RWPE2 (cell line): ENCODE data around the gene SMTN.
"Not testable (repeated sequence)": the region's sequence is repeated elsewhere in the genome, so short reads cannot be mapped to it uniquely, and the experiment has no call there.

Experiments used
- ATAC-seq: fragments of 200-7000 bp; cut with Tn5 transposase; 3 replicates; pipeline ENCODE4 v1.9.1; 2021; ENCODE audit warnings: low read depth
- DNase-seq: peaks from one replicate; pipeline ENCODE4 v3.0.0-alpha.2; 2020; ENCODE audit warnings: low spot score
- H3K27ac ChIP-seq: fragments of 450-650 bp; 2 replicates; pipeline ENCODE4 v1.5.1; 2017; ENCODE audit warnings: mild to moderate bottlenecking; ENCODE audit not compliant: poor library complexity, severe bottlenecking
- H3K27me3 ChIP-seq: fragments of 250-450 bp; sonication (Bioruptor Pico); 2 replicates; pipeline ENCODE4 v1.5.1; 2021; ENCODE audit warnings: mild to moderate bottlenecking, moderate library complexity; ENCODE audit not compliant: insufficient read depth, poor library complexity, severe bottlenecking
- H3K36me3 ChIP-seq: fragments of 250-450 bp; sonication (Bioruptor Pico); 2 replicates; pipeline ENCODE4 v1.5.1; 2020; ENCODE audit warnings: low read depth, mild to moderate bottlenecking, moderate library complexity
- H3K4me1 ChIP-seq: fragments of 250-450 bp; sonication (Bioruptor Pico); 2 replicates; pipeline ENCODE4 v1.5.1; 2021; ENCODE audit warnings: mild to moderate bottlenecking, moderate library complexity; ENCODE audit not compliant: insufficient read depth, poor library complexity, severe bottlenecking
- H3K4me3 ChIP-seq: fragments of 250-450 bp; sonication (Bioruptor Pico); 2 replicates; pipeline ENCODE4 v1.5.1; 2021; ENCODE audit warnings: mild to moderate bottlenecking, moderate library complexity; ENCODE audit not compliant: severe bottlenecking
- H3K9me3 ChIP-seq: fragments of 250-450 bp; sonication (Bioruptor Pico); 2 replicates; pipeline ENCODE4 v1.5.1; 2021; ENCODE audit warnings: mild to moderate bottlenecking, moderate library complexity; ENCODE audit not compliant: severe bottlenecking
- TF ChIP-seq, protein P1 (sequence below): fragments of 450-650 bp; IDR thresholded peaks from one replicate; pipeline ENCODE4 v1.5.1; 2017; ENCODE audit warnings: mild to moderate bottlenecking, moderate library complexity; ENCODE audit not compliant: poor library complexity, severe bottlenecking

SMTN gene

DNA sequence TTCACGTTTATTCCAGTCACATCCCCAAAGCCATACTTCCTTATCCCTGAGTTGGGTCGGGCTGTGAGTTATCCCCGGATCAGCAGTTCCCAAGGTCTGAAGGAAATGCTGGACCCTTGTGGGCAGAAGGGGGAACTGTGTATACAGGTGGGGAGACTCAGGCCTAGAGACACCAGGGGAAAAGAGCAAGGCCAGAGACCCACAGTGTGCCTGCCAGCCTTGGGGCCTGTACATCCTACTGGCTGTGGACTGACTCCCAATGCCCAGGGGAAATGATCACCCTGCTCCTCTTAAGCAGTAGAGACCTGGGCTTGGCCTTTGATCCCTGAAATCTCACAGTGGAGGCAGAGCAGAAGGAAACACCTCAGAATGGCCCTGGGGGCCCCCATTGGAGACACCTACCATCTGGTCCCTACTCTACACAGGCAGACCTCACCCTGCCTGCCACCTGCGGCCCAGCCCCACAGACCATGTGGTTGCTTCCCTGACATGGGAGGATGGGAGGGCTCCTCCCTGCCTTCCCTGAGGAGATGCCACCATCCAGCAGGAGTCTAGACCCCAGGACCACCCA, 25.0 kb downstream of the SMTN start:
- DNase-seq: peak; percentile 54
- peak; percentile 20 for ATAC-seq
- Histone ChIP-seq H3K4me3 (no peak overlapping the region), H3K4me1 (peaks cover 6% of the 10 kb centered on the region), H3K27me3 (no peaks in the 10 kb centered on the region), H3K27ac (no peak overlapping the region), H3K9me3 (no peaks in the 10 kb centered on the region), H3K36me3 (peaks cover 19% of the 10 kb centered on the region)
- TF ChIP-seq, protein P1, sequence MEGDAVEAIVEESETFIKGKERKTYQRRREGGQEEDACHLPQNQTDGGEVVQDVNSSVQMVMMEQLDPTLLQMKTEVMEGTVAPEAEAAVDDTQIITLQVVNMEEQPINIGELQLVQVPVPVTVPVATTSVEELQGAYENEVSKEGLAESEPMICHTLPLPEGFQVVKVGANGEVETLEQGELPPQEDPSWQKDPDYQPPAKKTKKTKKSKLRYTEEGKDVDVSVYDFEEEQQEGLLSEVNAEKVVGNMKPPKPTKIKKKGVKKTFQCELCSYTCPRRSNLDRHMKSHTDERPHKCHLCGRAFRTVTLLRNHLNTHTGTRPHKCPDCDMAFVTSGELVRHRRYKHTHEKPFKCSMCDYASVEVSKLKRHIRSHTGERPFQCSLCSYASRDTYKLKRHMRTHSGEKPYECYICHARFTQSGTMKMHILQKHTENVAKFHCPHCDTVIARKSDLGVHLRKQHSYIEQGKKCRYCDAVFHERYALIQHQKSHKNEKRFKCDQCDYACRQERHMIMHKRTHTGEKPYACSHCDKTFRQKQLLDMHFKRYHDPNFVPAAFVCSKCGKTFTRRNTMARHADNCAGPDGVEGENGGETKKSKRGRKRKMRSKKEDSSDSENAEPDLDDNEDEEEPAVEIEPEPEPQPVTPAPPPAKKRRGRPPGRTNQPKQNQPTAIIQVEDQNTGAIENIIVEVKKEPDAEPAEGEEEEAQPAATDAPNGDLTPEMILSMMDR: peak; percentile 20

DNA sequence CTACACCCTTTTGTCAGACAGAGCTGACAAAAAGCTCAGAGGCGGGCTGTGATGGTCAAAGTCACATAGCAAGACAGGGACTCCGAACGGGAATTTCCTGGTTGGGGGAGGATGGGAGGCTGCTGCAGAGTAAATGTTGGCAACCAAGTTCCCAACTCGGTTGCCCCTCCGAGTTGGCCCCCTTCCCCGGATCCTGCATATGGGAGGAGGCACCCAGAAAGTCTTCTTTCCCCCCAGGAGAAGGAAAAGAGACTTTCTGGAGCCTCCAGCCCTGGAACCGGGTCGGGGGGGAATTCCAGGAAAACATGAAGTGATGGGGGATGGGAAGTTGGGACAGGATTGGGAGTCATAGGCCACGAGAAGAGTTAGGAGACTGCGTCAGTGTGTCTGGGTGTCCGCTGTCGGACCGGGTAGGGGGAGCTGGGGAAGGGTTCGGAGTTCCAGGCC, 25.6 kb downstream of the SMTN start:
- H3K4me1 ChIP-seq: peaks cover 6% of the 10 kb centered on the region
- no peaks in the 10 kb centered on the region for H3K9me3 ChIP-seq
- ATAC-seq (no peak), DNase-seq (no peak)
- peaks cover 16% of the 10 kb centered on the region for H3K36me3 ChIP-seq
- H3K27ac ChIP-seq: peak overlapping the region; percentile 7
- TF ChIP-seq, protein P1: no peak
- H3K4me3 ChIP-seq: peak overlapping the region; percentile 37
- H3K27me3 ChIP-seq: no peaks in the 10 kb centered on the region

DNA sequence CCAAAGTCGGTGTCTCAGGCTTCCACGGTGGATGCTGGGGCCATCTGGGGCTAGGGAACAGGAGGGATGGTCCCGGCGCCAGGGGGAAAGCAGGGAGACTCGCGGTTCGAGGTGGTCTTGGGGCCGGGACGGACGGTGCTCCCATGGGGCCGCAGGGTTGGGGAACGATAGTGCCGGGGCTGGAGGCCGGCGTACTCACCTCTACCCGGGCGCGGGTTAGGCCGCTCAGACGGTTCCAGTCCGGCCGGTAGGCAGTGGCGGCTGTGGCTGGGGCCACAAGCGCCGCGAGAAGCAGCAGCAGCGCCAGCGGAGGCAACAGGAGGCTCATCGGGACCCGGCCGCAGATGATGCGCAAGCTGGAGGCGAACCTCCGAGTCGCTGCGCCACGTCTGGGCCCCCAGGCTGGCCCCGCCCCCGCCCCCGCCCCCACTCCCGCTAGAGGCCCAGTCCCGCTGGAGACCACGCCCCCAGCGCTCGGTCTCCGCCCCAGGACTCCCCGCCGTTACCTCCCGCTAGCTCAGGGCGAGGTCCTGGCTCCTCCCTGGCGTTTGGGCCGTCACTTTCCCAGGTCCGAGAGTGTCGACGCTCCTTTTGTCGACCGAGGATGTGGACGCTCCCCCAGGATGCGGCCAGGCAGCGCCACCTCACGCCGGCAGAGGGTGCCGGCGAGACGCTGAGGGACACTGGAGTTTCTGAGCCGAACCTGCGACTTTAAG, 26.2 kb downstream of the SMTN start, which contains the start of gene SELENOM:
SELENOM (minus strand) TSS at position 391 of the 716 bp plus-strand sequence; CDS start at position 328, 63 bp downstream.
- peaks cover 6% of the 10 kb centered on the region for H3K4me1 ChIP-seq
- no peaks in the 10 kb centered on the region for H3K9me3 ChIP-seq
- H3K36me3 ChIP-seq: peaks cover 10% of the 10 kb centered on the region
- peak; percentile 95 for DNase-seq
- H3K27ac ChIP-seq: peak within 1 kb of the TSS; percentile 7
- peak; percentile 95 for ATAC-seq
- TF ChIP-seq, protein P1: peak; percentile 97
- H3K27me3 ChIP-seq: no peaks in the 10 kb centered on the region
- H3K4me3 ChIP-seq: peak within 1 kb of the TSS; percentile 37

DNA sequence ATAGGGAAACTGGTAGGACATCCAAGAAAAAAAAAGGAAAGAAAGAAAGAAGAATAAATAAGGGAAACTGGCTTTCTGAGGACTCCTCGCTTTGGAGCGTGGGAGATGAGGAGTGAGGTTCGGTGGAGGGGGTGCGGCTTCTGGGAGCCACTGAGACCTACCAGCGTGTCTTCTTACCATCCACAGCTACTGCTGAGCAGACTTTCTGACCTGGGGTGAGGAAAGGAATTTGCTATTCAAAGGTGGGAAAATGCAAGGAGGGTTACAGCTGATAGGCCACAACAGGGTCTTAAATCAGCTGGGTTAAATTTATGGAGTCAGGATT, 26.7 kb downstream of the SMTN start:
- Histone ChIP-seq H3K4me3 (peak overlapping the region; percentile 19), H3K27me3 (no peaks in the 10 kb centered on the region), H3K36me3 (peaks cover 5% of the 10 kb centered on the region), H3K4me1 (peaks cover 6% of the 10 kb centered on the region), H3K9me3 (no peaks in the 10 kb centered on the region), H3K27ac (no peak overlapping the region)
- DNase-seq (no peak), ATAC-seq (peak; percentile 6)
- TF ChIP-seq, protein P1: peak; percentile 82

DNA sequence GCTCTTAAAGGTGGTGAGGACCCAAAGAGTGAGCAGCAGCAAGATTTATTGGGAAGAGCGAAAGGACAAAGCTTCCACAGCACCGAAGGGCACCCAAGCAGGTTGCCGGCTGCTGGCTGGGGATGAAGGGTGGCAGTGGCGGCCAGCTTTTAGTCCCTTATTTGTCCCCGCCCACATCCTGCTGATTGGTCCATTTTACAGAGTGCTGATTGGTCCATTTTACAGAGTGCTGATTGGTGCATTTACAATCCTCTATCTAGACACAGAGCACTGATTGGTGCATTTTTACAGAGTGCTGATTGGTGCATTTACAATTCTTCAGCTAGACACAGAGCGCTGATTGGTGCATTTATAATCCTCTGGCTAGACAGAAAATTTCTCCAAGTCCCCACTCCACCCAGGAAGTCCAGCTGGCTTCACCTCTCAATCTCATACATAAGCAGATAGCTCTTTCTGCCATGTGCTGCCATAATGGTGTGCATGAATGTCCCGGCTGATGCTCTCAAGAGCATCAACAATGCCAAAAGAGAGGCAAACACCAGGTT, 31.5 kb downstream of the SMTN start:
- not testable (repeated sequence) for H3K4me1 ChIP-seq, H3K4me3 ChIP-seq, H3K27me3 ChIP-seq, ATAC-seq, H3K27ac ChIP-seq, H3K9me3 ChIP-seq, DNase-seq, H3K36me3 ChIP-seq
